NCI-H146 (cell line): ENCODE data around the gene BCL2A1.
"Not testable (repeated sequence)": the region's sequence is repeated elsewhere in the genome, so short reads cannot be mapped to it uniquely, and the experiment has no call there.

Experiments used
- DNase-seq: peaks from one replicate; lab custom pipeline; 2025; lab: John Stamatoyannopoulos, UW

Gene BCL2A1

GRCh38 chr15:79989183-79989582 is 18.2 kb upstream of the BCL2A1 start:
- DNase-seq: no peak

- no peak for DNase-seq
Observed at GRCh38 chr15:79988448-79989117, 17.6 kb upstream of the BCL2A1 start.

DNA sequence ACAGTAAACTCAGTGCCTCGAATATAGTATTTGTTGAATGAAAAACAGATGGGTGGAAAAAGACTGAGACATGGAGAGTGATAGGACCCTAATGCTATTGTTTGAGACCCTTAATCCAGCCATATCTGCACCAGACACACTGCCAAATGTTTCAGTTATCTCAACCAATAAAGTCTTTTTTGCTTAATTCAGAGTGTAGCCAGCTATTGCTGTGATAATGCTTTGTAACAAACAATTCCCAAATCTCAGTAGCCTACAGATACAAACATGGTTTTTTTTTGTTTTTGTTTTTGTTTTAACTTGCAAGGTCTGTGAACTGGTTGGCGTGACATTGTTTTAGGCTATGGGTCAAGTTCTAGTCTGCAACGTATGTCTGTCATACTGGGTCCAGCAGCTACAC is 17.0 kb upstream of the BCL2A1 start:
- no peak for DNase-seq

DNA sequence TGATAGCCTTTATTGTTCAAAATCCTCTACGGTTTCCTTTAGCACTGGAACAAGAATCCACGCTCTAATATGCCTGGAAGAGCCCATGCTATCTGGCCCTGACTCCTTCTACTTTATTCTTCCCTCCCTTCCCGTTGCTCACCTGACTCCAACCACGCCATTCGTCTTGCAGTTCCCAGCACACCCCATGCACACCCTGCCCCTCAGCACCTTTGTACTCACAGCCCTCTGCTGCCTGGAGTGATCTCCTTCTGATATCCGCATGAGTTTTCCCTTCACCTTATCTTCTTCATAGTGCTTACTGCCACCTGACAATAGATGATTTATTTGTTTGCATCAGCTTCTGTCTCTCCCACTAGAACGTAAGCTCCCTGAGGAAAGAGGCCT is 16.6 kb upstream of the BCL2A1 start:
- no peak for DNase-seq

DNA sequence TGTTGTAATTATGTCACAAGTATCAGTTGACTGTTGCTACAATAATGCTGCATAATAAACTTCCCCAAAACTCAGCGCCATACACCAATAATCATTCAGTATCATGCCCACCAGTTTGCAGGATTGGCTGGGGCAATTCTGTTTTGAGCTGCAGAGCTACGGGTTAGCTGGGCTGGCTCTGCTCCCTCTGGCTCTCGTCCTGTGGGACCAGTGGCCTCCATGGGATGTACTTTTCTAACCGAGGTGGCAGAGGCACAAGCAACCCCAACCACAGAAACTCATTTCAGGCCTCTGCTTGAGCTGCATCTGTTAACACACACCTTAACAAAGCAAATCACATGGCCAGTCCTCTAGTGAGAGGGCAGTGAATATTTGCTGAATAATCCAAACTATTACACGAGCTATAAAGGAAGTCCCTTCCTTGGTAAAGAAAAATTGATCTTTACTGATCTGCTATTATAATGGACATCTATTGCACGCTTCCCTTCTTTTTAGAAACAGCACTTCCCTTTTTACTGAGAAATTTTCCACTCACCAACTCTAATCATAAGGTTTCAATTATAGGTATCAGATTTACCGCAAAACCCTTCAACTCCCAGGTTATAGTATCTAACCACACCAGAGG is 10.9 kb upstream of the BCL2A1 start:
- DNase-seq: peak; percentile 12

- no peak for DNase-seq
Observed at GRCh38 chr15:79978655-79979514, 7.9 kb upstream of the BCL2A1 start.

DNA sequence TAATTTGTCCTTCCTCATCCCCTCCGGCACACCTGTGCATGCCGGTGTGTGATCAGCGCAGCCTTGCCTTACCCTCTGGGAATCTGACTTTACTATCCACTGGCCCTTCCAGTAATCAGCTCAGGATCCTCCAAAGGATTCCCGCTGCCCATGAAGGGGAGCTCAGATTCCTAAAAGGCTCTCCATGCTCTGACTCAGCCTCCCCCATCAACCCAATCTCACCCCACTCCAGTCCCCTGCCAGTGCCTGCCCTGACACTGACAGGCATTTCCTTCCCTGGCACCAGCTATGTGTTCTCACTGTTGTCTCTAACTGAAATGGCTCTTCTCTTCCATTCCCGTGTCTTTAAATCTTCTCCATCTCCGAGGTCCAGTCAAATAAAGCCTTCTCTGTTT is 7.3 kb upstream of the BCL2A1 start:
- no peak for DNase-seq

DNA sequence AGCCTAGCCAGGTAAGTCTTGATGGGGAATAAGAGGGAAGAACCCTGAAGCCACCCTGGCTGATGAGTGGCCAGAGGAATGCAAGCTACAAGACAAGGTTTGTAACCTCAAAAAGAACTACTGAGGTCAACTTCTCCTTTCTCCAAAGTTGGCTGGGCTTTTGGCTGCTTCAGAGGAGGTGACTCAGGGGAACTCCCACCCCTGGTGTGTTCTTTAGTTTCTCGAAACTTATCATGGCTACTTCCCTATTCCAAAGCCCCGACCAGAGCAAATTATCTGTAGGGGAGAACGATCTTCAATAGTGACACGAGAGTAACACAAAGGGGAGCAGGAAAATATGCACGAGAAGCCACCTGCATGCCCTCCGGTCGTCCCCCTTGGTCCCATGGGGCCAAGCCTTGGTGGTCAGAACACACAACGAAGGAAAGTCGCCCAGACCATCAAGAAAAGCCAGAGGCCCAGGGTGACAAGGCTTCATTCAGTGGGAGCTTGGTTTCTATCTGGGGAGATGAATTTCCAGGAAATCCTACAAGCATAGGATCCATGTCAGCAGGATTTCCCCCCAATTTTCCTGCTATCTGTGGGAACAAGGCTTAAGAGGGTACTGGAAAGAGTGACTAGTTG is 6.5 kb upstream of the BCL2A1 start:
- no peak for DNase-seq

- DNase-seq: no peak
Observed at GRCh38 chr15:79973456-79974195, 2.6 kb upstream of the BCL2A1 start.

- no peak for DNase-seq
Observed at GRCh38 chr15:79972863-79973262, 1.9 kb upstream of the BCL2A1 start.

GRCh38 chr15:79970181-79970580 is 815 bp downstream of the BCL2A1 start:
- DNase-seq: no peak

DNA sequence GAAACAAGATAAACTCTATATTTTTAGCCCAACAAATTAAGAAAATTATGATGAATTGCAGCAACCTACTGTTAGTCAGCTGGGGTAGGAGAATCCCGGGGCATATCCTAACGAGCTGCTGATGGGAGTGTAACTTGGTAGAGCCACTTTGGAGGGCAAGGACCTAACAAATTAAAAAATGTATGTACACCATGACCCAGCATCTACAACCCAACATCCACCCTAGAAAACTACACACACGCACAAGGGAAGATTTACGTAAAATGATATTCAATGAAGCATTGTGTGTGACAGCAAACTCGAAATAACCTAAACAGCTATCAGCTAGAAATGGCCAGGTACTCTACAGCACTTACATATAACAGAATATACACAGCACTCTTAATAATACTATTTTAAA is 1.9 kb downstream of the BCL2A1 start:
- no peak for DNase-seq

DNA sequence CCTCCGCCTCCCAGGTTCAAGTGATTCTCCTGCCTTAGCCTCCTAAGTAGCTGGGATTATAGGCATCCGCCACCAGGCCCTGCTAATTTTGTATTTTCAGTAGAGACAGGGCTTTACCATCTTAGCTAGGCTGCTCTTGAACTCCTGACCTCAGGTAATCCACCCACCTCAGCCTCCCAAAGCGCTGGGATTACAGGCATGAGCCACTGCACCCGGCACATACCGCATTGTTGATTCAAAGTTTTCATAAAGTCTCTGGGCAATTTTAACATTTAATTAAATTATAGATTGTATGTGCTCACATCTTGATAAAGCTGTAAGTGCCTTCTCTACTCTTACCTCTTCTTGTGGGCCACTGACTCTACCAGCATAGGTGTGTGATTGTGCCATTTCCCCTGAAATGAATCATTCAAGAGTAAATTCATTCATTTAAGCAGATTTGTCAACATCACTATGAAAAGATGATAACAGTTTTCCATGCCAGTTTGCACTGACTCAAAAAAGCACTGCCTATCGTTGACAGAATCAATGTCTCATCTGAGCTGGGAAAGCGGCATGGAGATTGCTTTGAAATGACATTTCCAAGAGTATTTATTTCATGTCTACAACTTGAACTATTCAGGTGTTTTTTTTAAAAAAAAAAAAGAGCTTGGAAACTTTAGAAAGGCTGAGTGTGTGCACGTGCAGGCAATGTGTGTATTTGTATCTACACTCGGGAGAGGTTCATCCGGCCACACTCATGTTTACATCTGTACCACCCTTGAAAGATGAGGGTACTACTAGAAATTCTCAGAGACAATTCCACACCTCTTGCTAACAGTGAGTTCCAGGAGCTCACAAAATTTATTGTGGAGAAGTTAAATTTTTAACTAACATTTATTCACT is 3.5 kb downstream of the BCL2A1 start:
- DNase-seq: no peak

- no peak for DNase-seq
Observed at GRCh38 chr15:79966634-79967297, 4.2 kb downstream of the BCL2A1 start.

- DNase-seq: no peak
Observed at GRCh38 chr15:79965846-79966630, 5.0 kb downstream of the BCL2A1 start.

DNA sequence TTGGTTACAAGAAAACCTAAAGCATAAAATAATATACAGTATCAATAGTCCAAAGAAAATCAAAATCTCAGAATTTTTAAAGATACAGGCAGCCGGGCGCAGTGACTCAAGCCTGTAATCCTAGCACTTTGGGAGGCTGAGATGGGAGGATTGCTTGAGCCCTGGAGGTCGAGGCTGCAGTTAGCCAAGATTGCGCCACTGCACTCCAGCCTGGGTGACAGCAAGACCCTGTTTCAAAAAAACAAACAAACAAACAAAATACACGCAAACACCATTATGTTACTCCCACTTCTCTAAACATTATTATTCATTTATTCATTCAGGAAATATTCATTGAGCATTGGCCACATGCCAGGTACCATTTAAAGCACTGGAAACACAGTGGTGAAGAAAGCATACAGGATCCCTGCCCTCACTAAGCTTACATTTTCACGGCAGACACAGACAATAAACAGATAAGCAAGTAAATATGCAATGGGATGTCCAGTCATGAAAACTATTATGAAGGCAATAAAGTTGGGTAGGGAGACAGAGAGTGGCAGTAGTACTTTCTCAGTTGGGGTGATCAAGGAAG is 6.7 kb downstream of the BCL2A1 start:
- DNase-seq: no peak

GRCh38 chr15:79962921-79963320 is 8.1 kb downstream of the BCL2A1 start:
- DNase-seq: not testable (repeated sequence)

GRCh38 chr15:79962178-79962577 is 8.8 kb downstream of the BCL2A1 start:
- DNase-seq: no peak
